Upper lobe of left lung (tissue), 6 donors: ENCODE results near the gene SURF4. TPM values are rescaled to one million over a fixed set of nuclear protein-coding genes. Genes with fewer than 3 reads are reported as not detected.

Source experiments
- ATAC-seq, 2 donors: fragments of 200-7000 bp; cut with Tn5 transposase; one replicate each; pipeline ENCODE4 v1.9.1; 2022; ENCODE audit warnings: mild to moderate bottlenecking in 2 of 2, moderate library complexity in 2 of 2; ENCODE audit not compliant: low FRiP score in 2 of 2
- DNase-seq, 2 donors: peaks; one replicate each; pipeline ENCODE4 v3.0.0-alpha.2; 2019 to 2020
- H3K27ac ChIP-seq, 4 donors: fragments of 200-600 bp; sonication (generic); one replicate each; pipeline ENCODE4 v1.5.1; 2016 to 2019
- H3K27me3 ChIP-seq, 4 donors: fragments of 200-600 bp; sonication (generic); one replicate each; pipeline ENCODE4 v1.5.1; 2017 to 2019
- H3K36me3 ChIP-seq, 4 donors: fragments of 200-600 bp; sonication (generic); one replicate each; pipeline ENCODE4 v1.5.1; 2016 to 2019
- H3K4me1 ChIP-seq, 4 donors: fragments of 200-600 bp; sonication (generic); one replicate each; pipeline ENCODE4 v1.5.1; 2018 to 2019
- H3K4me3 ChIP-seq, 4 donors: fragments of 200-600 bp; sonication (generic); one replicate each; pipeline ENCODE4 v1.5.1; 2017 to 2019; ENCODE audit warnings: mild to moderate bottlenecking in 2 of 4, moderate library complexity in 1 of 4
- H3K9me3 ChIP-seq, 4 donors: fragments of 200-600 bp; sonication (generic); one replicate each; pipeline ENCODE4 v1.5.1; 2018 to 2019
- CTCF ChIP-seq, 6 experiments: fragments of 450-650 bp in 4 of 6; fragments of 200-600 bp in 2 of 6; sonication (generic) in 2 of 6; IDR thresholded peaks; one replicate each; pipeline ENCODE4 v1.5.1; 2016 to 2019; ENCODE audit warnings: antibody characterized with exemption in 6 of 6
- EP300 ChIP-seq, 4 donors: sonication (generic); formaldehyde crosslinking; IDR thresholded peaks; one replicate each; pipeline ENCODE4 v1.5.1; 2017; ENCODE audit warnings: antibody characterized with exemption in 4 of 4, control low read depth in 2 of 4
- POLR2A ChIP-seq, 4 donors: fragments of 450-650 bp; IDR thresholded peaks; one replicate each; pipeline ENCODE4 v1.5.1; 2016 to 2017; ENCODE audit warnings: antibody characterized with exemption in 4 of 4, mild to moderate bottlenecking in 2 of 4
- POLR2AphosphoS5 ChIP-seq, 2 donors: sonication (generic); formaldehyde crosslinking; IDR thresholded peaks; one replicate each; pipeline ENCODE4 v1.5.1; 2017; ENCODE audit warnings: antibody characterized with exemption in 2 of 2
- WGBS, 2 donors: methylation state at CpG; one replicate each; pipeline ENCODE4 v1.1.5; 2017 to 2018; 5-methylcytosine and 5-hydroxymethylcytosine counted together
- small RNA-seq, 4 donors: library from RNA; depleted of rRNA; stranded (forward); fragments of <200 nt; gene quantifications; one replicate each; pipeline ENCODE3, GENCODE V24; 2016
- total RNA-seq, 6 donors: library from RNA; depleted of rRNA in 4 of 6; stranded (reverse); fragments of >200 nt in 4 of 6; gene quantifications; one replicate each; pipeline versions ENCODE4 v1.1.0 to v1.2.1, GENCODE V29; 2016 to 2021
- donor health status: DM: no; HTN: no; CAD: no; lungs with moderate emphysema.
- donor health status: DM: no; HTN: yes; CAD: no; lungs with severe emphysema.

SURF4 gene
- total RNA-seq, 6 donors from 2014 or later, result 66.0 to 208 (median 137) TPM

- H3K36me3 ChIP-seq, result no peaks in the 10 kb centered on the region
These were observed 59.9 kb downstream of the SURF4 start for GRCh38 chr9:133315997-133316396.

More at GRCh38 chr9:133315997-133316396, 59.9 kb downstream of the SURF4 start:
- no peak for TF ChIP-seq POLR2AphosphoS5 (IDR thresholded peaks at IDR 0.05)
- TF ChIP-seq EP300 (IDR thresholded peaks at IDR 0.05), result no peak
- no peak for TF ChIP-seq POLR2A (IDR thresholded peaks at IDR 0.05)
- no peak for TF ChIP-seq CTCF (IDR thresholded peaks at IDR 0.05)
- no peak for DNase-seq
- Histone ChIP-seq H3K9me3 (no peaks in the 10 kb centered on the region), H3K4me1 (no peaks in the 10 kb centered on the region), H3K27me3 (no peaks in the 10 kb centered on the region), H3K27ac (no peak overlapping the region), H3K4me3 (no peak overlapping the region)
- 67 to 71% methylated on average over 2 of the region's 2 CpGs for WGBS, 2 donors
- no peak for ATAC-seq

Small RNA genes within 50 kb of the gene (small RNA-seq; reads per million reads assigned to genes)
- 0 reads per million in 4 donors for gene RF00019
- 0 reads per million in 4 donors for gene SNORD24
- gene SNORD36A, result 0 reads per million in 4 donors
- 0 reads per million in 4 donors for gene SNORD36B
- gene SNORD36C, result 0 reads per million in 4 donors

Other genes starting within 250 kb of the SURF4 start
- gene GBGT1, start 212.1 kb downstream of the SURF4 start, total RNA-seq, result 10 to 100 TPM in 5 of 6 donors, 1 to 10 TPM in 1; 9.1 to 71.2 (median 36.0) TPM
- gene OBP2B, start 166.8 kb downstream of the SURF4 start, total RNA-seq, result not detected
- gene ABO, start 100.9 kb downstream of the SURF4 start, total RNA-seq, result 10 to 100 TPM in 5 of 6 donors, 1 to 10 TPM in 1; 7.6 to 84.9 (median 35.4) TPM
- gene SURF6, start 39.9 kb downstream of the SURF4 start, total RNA-seq, result 10 to 100 TPM; 16.6 to 30.4 (median 24.7) TPM
- gene MED22, start 27.9 kb downstream of the SURF4 start, total RNA-seq, result 10 to 100 TPM; 28.1 to 41.0 (median 30.5) TPM
- 1,000 to 10,000 TPM in 4 of 6 donors, 100 to 1,000 TPM in 2; 840 to 1,613 (median 1,352) TPM for gene RPL7A, start 27.8 kb downstream of the SURF4 start, total RNA-seq
- 10 to 100 TPM; 25.1 to 64.8 (median 45.5) TPM for gene SURF1, start 19.6 kb downstream of the SURF4 start, total RNA-seq
- 10 to 100 TPM; 18.1 to 31.5 (median 21.7) TPM for gene SURF2, start 19.5 kb downstream of the SURF4 start, total RNA-seq
- 1 to 10 TPM in 3 of 6 donors, under 1 TPM in 1, not detected in 2; 0.59 to 3.1 (median 1.6) TPM for gene STKLD1, start 306 bp upstream of the SURF4 start, total RNA-seq
- gene REXO4, start 42.0 kb upstream of the SURF4 start, total RNA-seq, result 10 to 100 TPM; 14.7 to 34.3 (median 23.1) TPM
- 1 to 10 TPM; 1.4 to 9.4 (median 2.5) TPM for gene ADAMTS13, start 46.3 kb upstream of the SURF4 start, total RNA-seq
- gene CACFD1, start 83.9 kb upstream of the SURF4 start, total RNA-seq, result 10 to 100 TPM; 31.1 to 52.8 (median 38.5) TPM
- 10 to 100 TPM in 2 of 6 donors, 1 to 10 TPM in 4; 5.2 to 17.2 (median 7.5) TPM for gene SLC2A6, start 103.0 kb upstream of the SURF4 start, total RNA-seq
- gene MYMK, start 148.9 kb upstream of the SURF4 start, total RNA-seq, result not detected
- 10 to 100 TPM in 4 of 6 donors, 1 to 10 TPM in 2; 1.4 to 34.8 (median 19.2) TPM for gene ADAMTSL2, start 158.6 kb upstream of the SURF4 start, total RNA-seq
- gene FAM163B, start 233.3 kb upstream of the SURF4 start, total RNA-seq, result not detected